ENCODE data around the gene PLB1.

PLB1 gene

DNA sequence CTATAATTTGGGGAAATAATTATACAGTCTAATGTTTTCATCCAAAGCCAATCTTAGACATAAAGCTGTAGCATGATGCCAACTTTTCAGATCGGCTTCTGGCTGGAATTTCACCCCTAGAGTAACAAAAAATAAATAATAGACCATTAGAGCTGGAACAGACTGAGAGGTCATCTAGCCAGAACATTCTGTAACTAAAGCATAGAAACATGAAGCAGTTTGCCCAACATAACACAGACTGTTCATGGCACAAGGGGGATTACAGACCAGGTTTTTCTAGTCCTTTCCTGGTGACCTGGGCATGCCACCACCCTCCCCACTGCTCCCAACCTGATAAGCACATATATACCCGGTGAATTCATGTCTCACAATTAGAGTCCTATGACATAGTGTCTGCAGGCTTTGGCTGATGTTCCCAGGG, 139.3 kb downstream of the PLB1 start:
- H3K4me3 ChIP-seq (ENCODE audit: low read depth, low read length) = no peak overlapping the region
- H3K36me3 ChIP-seq (ENCODE audit: control insufficient read depth, insufficient read depth, low read length) = no peaks in the 10 kb centered on the region
- no peaks in the 10 kb centered on the region for H3K4me1 ChIP-seq
- H3K79me2 ChIP-seq = no peaks in the 10 kb centered on the region
- no peaks in the 10 kb centered on the region for H3K9me3 ChIP-seq (ENCODE audit: control insufficient read depth, low read length)
- H2AFZ ChIP-seq = no peak overlapping the region
- H3K27ac ChIP-seq = no peak overlapping the region
- H3K4me2 ChIP-seq (ENCODE audit: low read length) = no peak overlapping the region
- TF ChIP-seq, protein P1, sequence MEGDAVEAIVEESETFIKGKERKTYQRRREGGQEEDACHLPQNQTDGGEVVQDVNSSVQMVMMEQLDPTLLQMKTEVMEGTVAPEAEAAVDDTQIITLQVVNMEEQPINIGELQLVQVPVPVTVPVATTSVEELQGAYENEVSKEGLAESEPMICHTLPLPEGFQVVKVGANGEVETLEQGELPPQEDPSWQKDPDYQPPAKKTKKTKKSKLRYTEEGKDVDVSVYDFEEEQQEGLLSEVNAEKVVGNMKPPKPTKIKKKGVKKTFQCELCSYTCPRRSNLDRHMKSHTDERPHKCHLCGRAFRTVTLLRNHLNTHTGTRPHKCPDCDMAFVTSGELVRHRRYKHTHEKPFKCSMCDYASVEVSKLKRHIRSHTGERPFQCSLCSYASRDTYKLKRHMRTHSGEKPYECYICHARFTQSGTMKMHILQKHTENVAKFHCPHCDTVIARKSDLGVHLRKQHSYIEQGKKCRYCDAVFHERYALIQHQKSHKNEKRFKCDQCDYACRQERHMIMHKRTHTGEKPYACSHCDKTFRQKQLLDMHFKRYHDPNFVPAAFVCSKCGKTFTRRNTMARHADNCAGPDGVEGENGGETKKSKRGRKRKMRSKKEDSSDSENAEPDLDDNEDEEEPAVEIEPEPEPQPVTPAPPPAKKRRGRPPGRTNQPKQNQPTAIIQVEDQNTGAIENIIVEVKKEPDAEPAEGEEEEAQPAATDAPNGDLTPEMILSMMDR (IDR thresholded peaks at IDR 0.05) = no peak
- no peaks in the 10 kb centered on the region for H3K27me3 ChIP-seq (ENCODE audit: control insufficient read depth, insufficient read depth, low read length)
- H3K9ac ChIP-seq = no peak overlapping the region

DNA sequence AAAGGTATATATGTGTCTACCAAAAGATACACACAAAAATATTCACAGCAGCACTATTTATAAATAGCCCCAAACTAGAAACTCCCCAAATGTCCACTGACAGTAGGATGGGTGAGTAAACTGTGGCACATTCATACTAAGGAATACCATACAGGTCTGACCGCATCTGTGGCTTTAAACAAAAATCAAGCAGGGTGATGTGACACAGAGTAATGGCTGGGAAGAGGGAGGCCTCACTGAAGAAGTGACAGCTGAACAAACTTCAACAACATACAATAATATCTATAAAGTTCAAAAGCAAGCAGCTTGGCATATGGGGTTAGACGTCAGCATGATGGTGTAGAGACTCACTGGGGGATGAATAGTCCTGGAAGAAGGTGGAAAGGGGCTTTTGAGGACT, 140.6 kb downstream of the PLB1 start:
- Histone ChIP-seq H3K27ac (no peak overlapping the region), H3K9ac (no peak overlapping the region), H2AFZ (no peak overlapping the region), H3K9me3 (ENCODE audit: control insufficient read depth, low read length) (no peaks in the 10 kb centered on the region), H3K4me3 (ENCODE audit: low read depth, low read length) (no peak overlapping the region), H3K4me1 (no peaks in the 10 kb centered on the region), H3K36me3 (ENCODE audit: control insufficient read depth, insufficient read depth, low read length) (no peaks in the 10 kb centered on the region), H3K4me2 (ENCODE audit: low read length) (no peak overlapping the region), H3K79me2 (no peaks in the 10 kb centered on the region), H3K27me3 (ENCODE audit: control insufficient read depth, insufficient read depth, low read length) (no peaks in the 10 kb centered on the region)
- TF ChIP-seq, protein P1 (IDR thresholded peaks at IDR 0.05) = no peak

DNA sequence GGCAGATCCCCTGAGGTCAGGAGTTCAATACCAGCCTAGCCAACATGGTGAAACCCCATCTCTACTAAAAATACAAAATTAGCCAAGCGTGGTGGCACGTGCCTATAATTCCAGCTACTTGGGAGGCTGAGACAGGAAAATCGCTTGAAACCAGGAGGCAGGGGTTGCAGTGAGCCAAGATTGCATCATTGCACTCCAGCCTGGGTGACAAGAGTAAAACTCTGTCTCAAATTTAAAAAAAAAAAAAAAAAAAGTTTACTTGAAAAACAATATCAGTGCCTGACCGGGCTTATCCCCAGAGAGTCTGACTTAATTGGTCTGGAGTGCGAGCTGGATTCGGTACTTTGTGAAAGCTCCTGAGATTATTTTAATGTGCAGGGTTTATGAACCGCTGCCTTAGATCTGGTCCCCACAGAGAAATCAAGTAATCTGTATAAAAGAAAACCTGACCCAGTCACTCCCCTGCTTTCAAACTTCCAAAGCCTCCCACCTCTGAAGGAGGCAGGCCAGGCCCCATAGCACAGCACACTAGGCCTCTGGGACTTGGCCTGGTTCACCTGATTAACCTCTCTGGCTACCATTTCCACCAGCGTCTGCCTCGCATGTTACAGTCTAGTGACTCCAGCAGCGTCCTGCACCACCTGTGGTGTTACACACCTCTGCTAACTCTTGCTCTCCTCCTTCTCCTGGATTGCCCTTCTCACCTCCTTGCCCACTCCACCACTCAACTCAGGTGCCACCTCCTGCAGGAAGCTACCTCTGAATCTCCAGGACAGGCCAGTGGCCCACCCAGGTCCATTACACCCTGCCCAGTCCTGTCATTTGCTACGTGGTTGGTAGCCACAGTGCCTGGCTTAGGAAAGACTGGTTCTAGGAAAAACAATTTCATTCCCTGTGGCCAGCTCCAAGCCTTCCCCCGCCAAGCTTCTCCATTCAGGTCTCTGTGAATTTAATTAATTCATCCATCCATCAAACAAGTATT, 141.5 kb downstream of the PLB1 start:
- TF ChIP-seq, protein P1 (IDR thresholded peaks at IDR 0.05) = no peak
- Histone ChIP-seq H3K4me1 (no peaks in the 10 kb centered on the region), H3K36me3 (ENCODE audit: control insufficient read depth, insufficient read depth, low read length) (no peaks in the 10 kb centered on the region), H3K4me2 (ENCODE audit: low read length) (no peak overlapping the region), H3K4me3 (ENCODE audit: low read depth, low read length) (no peak overlapping the region), H3K79me2 (no peaks in the 10 kb centered on the region), H3K9ac (no peak overlapping the region), H2AFZ (no peak overlapping the region), H3K27me3 (ENCODE audit: control insufficient read depth, insufficient read depth, low read length) (no peaks in the 10 kb centered on the region), H3K9me3 (ENCODE audit: control insufficient read depth, low read length) (no peaks in the 10 kb centered on the region), H3K27ac (no peak overlapping the region)

DNA sequence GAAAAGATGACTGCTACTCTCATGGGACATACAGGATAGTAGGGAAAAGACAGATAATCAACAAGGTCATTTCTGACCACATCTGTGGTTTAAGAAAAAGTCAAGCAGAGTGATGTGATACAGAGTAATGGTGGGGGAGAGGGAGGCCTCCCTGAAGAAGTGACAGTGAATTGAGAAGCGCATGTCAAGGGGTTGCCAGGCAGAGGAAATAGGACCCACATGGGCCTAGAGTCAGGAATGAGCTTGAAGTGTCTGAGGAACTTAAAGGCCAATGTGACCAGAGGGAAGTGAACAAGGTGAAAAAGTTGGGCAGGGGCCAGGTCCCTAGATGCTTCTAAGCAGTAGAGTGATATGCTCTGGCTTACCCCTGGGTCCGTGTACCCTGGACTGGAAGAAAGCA, 142.2 kb downstream of the PLB1 start:
- Histone ChIP-seq H2AFZ (no peak overlapping the region), H3K27ac (no peak overlapping the region), H3K4me1 (no peaks in the 10 kb centered on the region), H3K27me3 (ENCODE audit: control insufficient read depth, insufficient read depth, low read length) (no peaks in the 10 kb centered on the region), H3K4me3 (ENCODE audit: low read depth, low read length) (no peak overlapping the region), H3K9ac (no peak overlapping the region), H3K36me3 (ENCODE audit: control insufficient read depth, insufficient read depth, low read length) (no peaks in the 10 kb centered on the region), H3K79me2 (no peaks in the 10 kb centered on the region), H3K4me2 (ENCODE audit: low read length) (no peak overlapping the region), H3K9me3 (ENCODE audit: control insufficient read depth, low read length) (no peaks in the 10 kb centered on the region)
- TF ChIP-seq, protein P1 (IDR thresholded peaks at IDR 0.05) = no peak

All from parathyroid adenoma (tissue), 2 donors.